Tibial nerve (tissue), 3 donors: ENCODE measurements around the gene PDE1A.

Source experiments
- POLR2A ChIP-seq, 2 donors: fragments of 450-650 bp; IDR thresholded peaks; one replicate each; pipeline ENCODE4 v1.6.1; 2017; ENCODE audit warnings: antibody characterized with exemption in 2 of 2, mild to moderate bottlenecking in 2 of 2, moderate library complexity in 2 of 2
- TF ChIP-seq, protein P1 (sequence below), 5 experiments: fragments of 200-600 bp in 3 of 5; fragments of 450-650 bp in 2 of 5; sonication (generic) in 3 of 5; IDR thresholded peaks; one replicate each; pipeline ENCODE4 v1.5.1; 2016 to 2019; ENCODE audit warnings: antibody characterized with exemption in 5 of 5, mild to moderate bottlenecking in 3 of 5, moderate library complexity in 2 of 5

DNA sequence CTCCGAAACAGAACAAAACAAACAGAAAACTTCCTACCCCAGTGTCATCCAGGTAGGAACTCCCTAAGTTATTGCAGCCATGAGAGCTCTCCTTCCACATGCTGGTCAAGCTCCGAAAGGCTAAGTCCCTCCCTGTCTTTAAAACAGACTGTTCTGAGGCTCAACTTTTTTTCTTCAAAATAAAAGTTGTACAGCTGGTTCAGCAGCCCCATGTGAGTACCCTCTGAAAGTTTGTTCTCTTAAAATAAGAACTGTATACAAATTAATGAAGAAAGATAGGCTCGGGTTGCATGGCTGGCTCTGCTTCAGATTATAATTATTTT is at the start of gene PDE1A:
- TF ChIP-seq, protein P1, sequence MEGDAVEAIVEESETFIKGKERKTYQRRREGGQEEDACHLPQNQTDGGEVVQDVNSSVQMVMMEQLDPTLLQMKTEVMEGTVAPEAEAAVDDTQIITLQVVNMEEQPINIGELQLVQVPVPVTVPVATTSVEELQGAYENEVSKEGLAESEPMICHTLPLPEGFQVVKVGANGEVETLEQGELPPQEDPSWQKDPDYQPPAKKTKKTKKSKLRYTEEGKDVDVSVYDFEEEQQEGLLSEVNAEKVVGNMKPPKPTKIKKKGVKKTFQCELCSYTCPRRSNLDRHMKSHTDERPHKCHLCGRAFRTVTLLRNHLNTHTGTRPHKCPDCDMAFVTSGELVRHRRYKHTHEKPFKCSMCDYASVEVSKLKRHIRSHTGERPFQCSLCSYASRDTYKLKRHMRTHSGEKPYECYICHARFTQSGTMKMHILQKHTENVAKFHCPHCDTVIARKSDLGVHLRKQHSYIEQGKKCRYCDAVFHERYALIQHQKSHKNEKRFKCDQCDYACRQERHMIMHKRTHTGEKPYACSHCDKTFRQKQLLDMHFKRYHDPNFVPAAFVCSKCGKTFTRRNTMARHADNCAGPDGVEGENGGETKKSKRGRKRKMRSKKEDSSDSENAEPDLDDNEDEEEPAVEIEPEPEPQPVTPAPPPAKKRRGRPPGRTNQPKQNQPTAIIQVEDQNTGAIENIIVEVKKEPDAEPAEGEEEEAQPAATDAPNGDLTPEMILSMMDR (IDR thresholded peaks at IDR 0.05), result no peak
- no peak for TF ChIP-seq POLR2A (IDR thresholded peaks at IDR 0.05)
